Measurements from ENCODE around the gene ISCA2.
"Not testable (repeated sequence)": the region's sequence is repeated elsewhere in the genome, so short reads cannot be mapped to it uniquely, and the experiment has no call there.

DNA sequence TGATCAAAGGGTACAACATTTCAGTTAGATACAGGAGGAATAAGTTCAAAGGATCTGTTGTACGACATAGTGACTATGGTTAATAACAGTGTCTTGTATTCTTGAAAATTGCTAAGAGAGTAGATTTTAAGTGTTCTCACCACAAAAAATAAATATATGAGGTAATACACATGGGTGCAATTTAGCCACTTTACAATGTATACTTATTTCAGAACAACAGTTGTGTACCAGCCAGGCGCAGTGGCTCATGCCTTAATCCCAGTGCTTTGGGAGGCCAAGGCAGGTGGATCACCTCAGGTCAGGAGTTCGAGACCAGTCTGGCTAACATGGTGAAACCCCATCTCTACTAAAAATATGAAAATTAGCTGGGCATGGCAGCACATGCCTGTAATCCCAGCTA, 42.8 kb downstream of the ISCA2 start:
- TF ChIP-seq, protein P1, sequence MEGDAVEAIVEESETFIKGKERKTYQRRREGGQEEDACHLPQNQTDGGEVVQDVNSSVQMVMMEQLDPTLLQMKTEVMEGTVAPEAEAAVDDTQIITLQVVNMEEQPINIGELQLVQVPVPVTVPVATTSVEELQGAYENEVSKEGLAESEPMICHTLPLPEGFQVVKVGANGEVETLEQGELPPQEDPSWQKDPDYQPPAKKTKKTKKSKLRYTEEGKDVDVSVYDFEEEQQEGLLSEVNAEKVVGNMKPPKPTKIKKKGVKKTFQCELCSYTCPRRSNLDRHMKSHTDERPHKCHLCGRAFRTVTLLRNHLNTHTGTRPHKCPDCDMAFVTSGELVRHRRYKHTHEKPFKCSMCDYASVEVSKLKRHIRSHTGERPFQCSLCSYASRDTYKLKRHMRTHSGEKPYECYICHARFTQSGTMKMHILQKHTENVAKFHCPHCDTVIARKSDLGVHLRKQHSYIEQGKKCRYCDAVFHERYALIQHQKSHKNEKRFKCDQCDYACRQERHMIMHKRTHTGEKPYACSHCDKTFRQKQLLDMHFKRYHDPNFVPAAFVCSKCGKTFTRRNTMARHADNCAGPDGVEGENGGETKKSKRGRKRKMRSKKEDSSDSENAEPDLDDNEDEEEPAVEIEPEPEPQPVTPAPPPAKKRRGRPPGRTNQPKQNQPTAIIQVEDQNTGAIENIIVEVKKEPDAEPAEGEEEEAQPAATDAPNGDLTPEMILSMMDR (IDR thresholded peaks at IDR 0.05; ENCODE audit: low read length), result not testable (repeated sequence)
- not testable (repeated sequence) for TF ChIP-seq EZH2 (optimal IDR thresholded peaks at IDR 0.05; ENCODE audit: low read depth, low read length)
